GM23248 (cell line): ENCODE data around the gene TNFRSF13B.

Experiments
- EZH2 ChIP-seq: fragments of 200-600 bp; sonication (generic); IDR thresholded peaks from 2 replicates; pipeline ENCODE4 v1.6.1; 2018; ENCODE audit warnings: antibody characterized with exemption, mild to moderate bottlenecking; ENCODE audit not compliant: insufficient read depth, poor library complexity, severe bottlenecking
- EZH2phosphoT487 ChIP-seq: fragments of 200-600 bp; sonication (generic); IDR thresholded peaks from 2 replicates; pipeline ENCODE4 v1.6.1; 2018; ENCODE audit warnings: antibody characterized with exemption, moderate library complexity, mild to moderate bottlenecking, low read depth; ENCODE audit not compliant: insufficient read depth

DNA sequence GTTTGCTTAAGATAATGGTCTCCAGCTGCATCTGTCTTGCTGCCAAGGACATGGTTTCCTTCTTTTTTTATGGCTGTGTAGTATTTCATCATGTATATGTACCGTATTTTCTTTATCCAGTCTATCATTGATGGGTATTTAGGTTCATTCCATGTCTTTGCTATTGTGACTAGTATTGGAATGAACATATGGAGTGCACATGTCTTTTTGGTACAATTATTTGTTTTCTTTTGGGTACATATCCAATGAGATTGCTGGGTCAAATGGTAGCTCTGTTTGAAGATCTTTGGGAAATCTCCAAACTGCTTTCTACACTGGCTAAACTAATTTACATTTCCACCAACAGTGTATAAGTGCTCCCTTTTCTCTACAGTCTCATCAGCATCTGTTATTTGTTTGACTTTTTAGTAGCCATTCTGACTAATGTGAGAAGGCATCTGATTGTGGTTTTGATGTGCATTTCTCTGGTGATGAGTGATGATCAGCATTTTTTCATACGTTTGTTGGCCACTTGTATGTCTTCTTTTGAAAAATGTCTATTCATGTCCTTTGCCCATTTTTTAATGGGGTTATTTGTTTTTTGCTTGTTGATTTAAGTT lies 66.2 kb downstream of the TNFRSF13B start:
- TF ChIP-seq EZH2phosphoT487 (peak; percentile 82), EZH2 (no peak)
